ENCODE data around the gene GCK.

DNA sequence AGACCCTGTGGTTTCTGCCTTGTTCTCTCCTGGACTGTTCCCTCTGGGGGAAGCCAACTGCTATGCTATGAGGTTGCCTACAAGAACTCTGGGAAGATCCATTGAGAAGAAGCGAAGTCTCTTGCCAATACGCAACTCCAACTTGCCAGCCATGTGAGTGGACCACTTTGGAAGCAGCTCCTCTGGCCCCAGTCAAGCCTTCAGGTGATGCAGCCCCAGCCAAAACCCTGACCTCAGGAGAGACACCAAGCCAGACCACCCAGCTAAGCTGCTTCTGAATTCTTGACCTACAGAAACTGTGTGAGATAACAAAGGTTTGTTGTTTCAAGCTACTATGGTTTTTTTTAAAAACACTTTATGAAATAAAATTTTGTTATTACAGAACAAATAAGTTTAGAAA, 27.9 kb downstream of the GCK start:
- no peak for TF ChIP-seq CTCF (IDR thresholded peaks at IDR 0.05)
- TF ChIP-seq POLR2A (IDR thresholded peaks at IDR 0.05), result no peak
